ENCODE data around the gene PABPC3. TPM values are rescaled to one million over a fixed set of nuclear protein-coding genes. Genes with fewer than 3 reads are reported as not detected.

The PABPC3 gene
- total and polyA plus RNA-seq, 2 of the 4 experiments (the other 2 are of a cell fraction): 0.15 to 0.18 TPM

- BruUV-seq (replicated peaks): no TSS peak
- H3K14ac ChIP-seq (replicated peaks; ENCODE audit: low read depth, low read length): no peak overlapping the region
- intact Hi-C loops (cut with micrococcal nuclease) (no loop called here), in situ Hi-C loops (cut with MboI; ENCODE audit: low sequenced_read_pairs) (no loop called here), dilution Hi-C loops (cut with HindIII; ENCODE audit: low sequenced_read_pairs, unreplicated experiment) (no loop called here)
- no peak overlapping the region for H4K5ac ChIP-seq (ENCODE audit: low read depth, low read length)
- H2AK5ac ChIP-seq (ENCODE audit: low read depth, low read length): no peak overlapping the region
- no CpG with 5 or more reads among the region's 4 CpGs for WGBS, 2 experiments (ENCODE audit: extremely low coverage in 2 of 2, insufficient read length in 1 of 2)
- DNase-seq (no peak), ATAC-seq (ENCODE audit: low read depth) (no peak)
- no peak overlapping the region for H2AFZ ChIP-seq (replicated peaks; ENCODE audit: low read length, poor library complexity)
- no peak overlapping the region for H3K4ac ChIP-seq (ENCODE audit: low read depth, low read length)
- no peak overlapping the region for H2BK5ac ChIP-seq (ENCODE audit: low read depth, low read length, poor library complexity, severe bottlenecking)
- no peak overlapping the region for H2BK120ac ChIP-seq (ENCODE audit: low read depth, low read length)
- no peaks in the 10 kb centered on the region for H3K79me1 ChIP-seq (ENCODE audit: low read depth in 1 of 2, low read length in 2 of 2)
- no peaks in the 10 kb centered on the region for H3K9me1 ChIP-seq (ENCODE audit: insufficient read depth, low read length)
- no peaks in the 10 kb centered on the region for H3K36me3 ChIP-seq (ENCODE audit: control insufficient read depth, insufficient read depth, low read length)
- no peaks in the 10 kb centered on the region for H3K9me3 ChIP-seq (ENCODE audit: control insufficient read depth, insufficient read depth, low read length)
- no peak overlapping the region for H2BK15ac ChIP-seq (ENCODE audit: low read depth, low read length)
- no peak overlapping the region for H3K9ac ChIP-seq (ENCODE audit: low read depth, low read length)
- no peak overlapping the region for H3K4me2 ChIP-seq (ENCODE audit: low read depth, low read length)
- H3K27me3 ChIP-seq (ENCODE audit: control insufficient read depth, insufficient read depth, low read length): peaks cover 2% of the 10 kb centered on the region
- H4K20me1 ChIP-seq (ENCODE audit: insufficient read depth, low read length): no peaks in the 10 kb centered on the region
- H2AK9ac ChIP-seq (replicated peaks; ENCODE audit: low read depth, low read length, poor library complexity): no peak overlapping the region
- H3K4me1 ChIP-seq (ENCODE audit: control insufficient read depth, insufficient read depth, low read length): no peaks in the 10 kb centered on the region
- H3K56ac ChIP-seq (ENCODE audit: extremely low read depth, insufficient read depth, low read length): no peak overlapping the region
- no peak overlapping the region for H4K8ac ChIP-seq (ENCODE audit: low read depth in 2 of 2, low read length in 2 of 2)
- no peak overlapping the region for H4K91ac ChIP-seq (ENCODE audit: insufficient read depth, low read depth, low read length)
- H3K27ac ChIP-seq (ENCODE audit: insufficient read depth, low read length): no peak overlapping the region
- H2BK20ac ChIP-seq (ENCODE audit: low read depth, low read length): no peak overlapping the region
- TF ChIP-seq FOS (IDR thresholded peaks at IDR 0.05; ENCODE audit: low read depth, low read length) (no peak), MAZ (IDR thresholded peaks at IDR 0.05; ENCODE audit: borderline replicate concordance, low read depth, low read length) (no peak), RCOR1 (IDR thresholded peaks at IDR 0.05; ENCODE audit: insufficient replicate concordance, low read length) (no peak), MAFK (IDR thresholded peaks at IDR 0.05; ENCODE audit: low read depth, low read length) (no peak), RAD21 (IDR thresholded peaks at IDR 0.05; ENCODE audit: low read length) (no peak), SMC3 (IDR thresholded peaks at IDR 0.05; ENCODE audit: low read depth, low read length) (no peak), CHD1 (IDR thresholded peaks at IDR 0.05; ENCODE audit: low read depth, low read length) (no peak), ELK1 (IDR thresholded peaks at IDR 0.05; ENCODE audit: borderline replicate concordance, low read depth, low read length) (no peak), BHLHE40 (IDR thresholded peaks at IDR 0.05; ENCODE audit: low read depth, low read length) (no peak), NFE2L2 (IDR thresholded peaks at IDR 0.05; ENCODE audit: low read depth, low read length) (no peak), CEBPB (IDR thresholded peaks at IDR 0.05; ENCODE audit: low read depth, low read length) (no peak), POLR2A (IDR thresholded peaks at IDR 0.05; ENCODE audit: low read depth, low read length) (no peak)
- TF ChIP-seq, protein P1, sequence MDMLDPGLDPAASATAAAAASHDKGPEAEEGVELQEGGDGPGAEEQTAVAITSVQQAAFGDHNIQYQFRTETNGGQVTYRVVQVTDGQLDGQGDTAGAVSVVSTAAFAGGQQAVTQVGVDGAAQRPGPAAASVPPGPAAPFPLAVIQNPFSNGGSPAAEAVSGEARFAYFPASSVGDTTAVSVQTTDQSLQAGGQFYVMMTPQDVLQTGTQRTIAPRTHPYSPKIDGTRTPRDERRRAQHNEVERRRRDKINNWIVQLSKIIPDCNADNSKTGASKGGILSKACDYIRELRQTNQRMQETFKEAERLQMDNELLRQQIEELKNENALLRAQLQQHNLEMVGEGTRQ (IDR thresholded peaks at IDR 0.05; ENCODE audit: low read depth, low read length): no peak
- TF ChIP-seq, protein P2, sequence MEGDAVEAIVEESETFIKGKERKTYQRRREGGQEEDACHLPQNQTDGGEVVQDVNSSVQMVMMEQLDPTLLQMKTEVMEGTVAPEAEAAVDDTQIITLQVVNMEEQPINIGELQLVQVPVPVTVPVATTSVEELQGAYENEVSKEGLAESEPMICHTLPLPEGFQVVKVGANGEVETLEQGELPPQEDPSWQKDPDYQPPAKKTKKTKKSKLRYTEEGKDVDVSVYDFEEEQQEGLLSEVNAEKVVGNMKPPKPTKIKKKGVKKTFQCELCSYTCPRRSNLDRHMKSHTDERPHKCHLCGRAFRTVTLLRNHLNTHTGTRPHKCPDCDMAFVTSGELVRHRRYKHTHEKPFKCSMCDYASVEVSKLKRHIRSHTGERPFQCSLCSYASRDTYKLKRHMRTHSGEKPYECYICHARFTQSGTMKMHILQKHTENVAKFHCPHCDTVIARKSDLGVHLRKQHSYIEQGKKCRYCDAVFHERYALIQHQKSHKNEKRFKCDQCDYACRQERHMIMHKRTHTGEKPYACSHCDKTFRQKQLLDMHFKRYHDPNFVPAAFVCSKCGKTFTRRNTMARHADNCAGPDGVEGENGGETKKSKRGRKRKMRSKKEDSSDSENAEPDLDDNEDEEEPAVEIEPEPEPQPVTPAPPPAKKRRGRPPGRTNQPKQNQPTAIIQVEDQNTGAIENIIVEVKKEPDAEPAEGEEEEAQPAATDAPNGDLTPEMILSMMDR (conservative IDR thresholded peaks at IDR 0.05; ENCODE audit: low read depth, low read length): no peak
- ChIA-PET POLR2A (ENCODE audit: unreplicated experiment) (no interaction called here), CTCF (no interaction called here)
- no peak overlapping the region for H3K23ac ChIP-seq (ENCODE audit: low read depth, low read length)
- no peak overlapping the region for H3K4me3 ChIP-seq (ENCODE audit: insufficient read depth, low read depth, low read length)
- H3K18ac ChIP-seq (ENCODE audit: low read depth, low read length): no peak overlapping the region
Observed at GRCh38 chr13:25147638-25148401, 51.9 kb downstream of the PABPC3 start.

Measured in IMR-90 (cell line).